Breast epithelium (tissue), 3 donors: ENCODE results near the gene SLC17A7.

Experiments used
- CTCF ChIP-seq, 3 donors: fragments of 450-650 bp; IDR thresholded peaks; one replicate each; pipeline ENCODE4 v1.5.1; 2016 to 2017; ENCODE audit warnings: antibody characterized with exemption in 3 of 3, mild to moderate bottlenecking in 3 of 3, moderate library complexity in 3 of 3
- POLR2AphosphoS5 ChIP-seq, 3 donors: sonication (generic); formaldehyde crosslinking; IDR thresholded peaks; one replicate each; pipeline ENCODE4 v1.6.1; 2017; ENCODE audit warnings: antibody characterized with exemption in 3 of 3

DNA sequence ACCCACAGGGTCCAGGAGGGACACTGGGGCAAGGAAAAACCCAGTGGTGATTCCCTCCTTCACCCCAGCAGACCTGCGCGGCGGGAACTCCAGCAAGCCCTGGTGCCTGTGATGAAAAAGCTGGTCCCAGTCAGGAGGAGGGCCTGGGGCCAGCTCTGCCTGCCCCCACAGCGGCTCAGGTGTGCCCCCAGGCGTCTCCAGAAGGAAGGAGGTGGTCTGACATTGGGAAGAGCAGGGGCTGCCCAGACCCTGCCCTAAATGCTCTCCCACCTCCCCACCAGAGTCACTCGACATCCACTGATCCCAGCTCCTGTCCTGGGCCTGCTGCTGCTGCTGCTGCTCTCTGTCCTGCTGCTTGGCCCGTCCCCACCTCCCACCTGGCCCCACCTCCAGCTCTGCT, 24.2 kb downstream of the SLC17A7 start:
- TF ChIP-seq CTCF (IDR thresholded peaks at IDR 0.05) (no peak), POLR2AphosphoS5 (IDR thresholded peaks at IDR 0.05) (no peak)
